SU-DHL-6 (cell line): ENCODE data around the gene COL6A3.

Experiments
- H2AFZ ChIP-seq: fragments of 200-600 bp; sonication (generic); 2 replicates; pipeline ENCODE4 v1.6.1; 2014; ENCODE audit warnings: low read depth, mild to moderate bottlenecking, moderate library complexity, mixed read lengths, antibody characterized with exemption, low read length; ENCODE audit not compliant: severe bottlenecking
- H3F3A ChIP-seq: fragments of 200-600 bp; shearing (Covaris generic); 2 replicates; pipeline ENCODE4 v1.6.0; 2016; ENCODE audit warnings: antibody characterized with exemption, mild to moderate bottlenecking; ENCODE audit not compliant: insufficient read depth
- H3K27ac ChIP-seq: fragments of 200-600 bp; sonication (generic); 2 replicates; pipeline ENCODE4 v1.5.1; 2016; ENCODE audit warnings: low read depth, mild to moderate bottlenecking, low read length, moderate library complexity, mixed read lengths
- H3K27me3 ChIP-seq: fragments of 200-600 bp; sonication (generic), shearing (Covaris generic); 2 replicates; pipeline ENCODE4 v1.6.0; 2014; ENCODE audit warnings: mild to moderate bottlenecking, low read length
- H3K36me3 ChIP-seq: fragments of 200-600 bp; sonication (generic); 2 replicates; pipeline ENCODE4 v1.6.1; 2014; ENCODE audit warnings: mild to moderate bottlenecking, low read length, mixed read lengths
- H3K4me2 ChIP-seq: fragments of 300-600, 200-600 bp; shearing (Covaris generic), sonication (generic); 2 replicates; pipeline ENCODE4 v1.6.0; 2014; ENCODE audit warnings: low read length, low read depth, mild to moderate bottlenecking; ENCODE audit not compliant: poor library complexity, severe bottlenecking
- H3K4me3 ChIP-seq: fragments of 200-600 bp; sonication (generic); 2 replicates; pipeline ENCODE4 v1.5.1; 2014; ENCODE audit warnings: antibody characterized with exemption, low read length, mild to moderate bottlenecking, mixed read lengths; ENCODE audit not compliant: insufficient read depth, poor library complexity, severe bottlenecking
- H3K79me2 ChIP-seq: fragments of 200-600 bp; sonication (generic); 2 replicates; pipeline ENCODE4 v1.6.1; 2014; ENCODE audit warnings: mild to moderate bottlenecking, low read length, moderate library complexity; ENCODE audit not compliant: insufficient read depth
- H3K9ac ChIP-seq: fragments of 200-600 bp; sonication (generic); 2 replicates; pipeline ENCODE4 v1.7.0; 2014; ENCODE audit warnings: mild to moderate bottlenecking, low read length
- H3K9me2 ChIP-seq: fragments of 200-600 bp; sonication (generic); replicated peaks from 2 replicates; pipeline ENCODE4 v1.6.1; 2014; ENCODE audit warnings: low read length; ENCODE audit not compliant: insufficient read depth
- H3K9me3 ChIP-seq: fragments of 200-600 bp; sonication (generic); 2 replicates; pipeline ENCODE4 v1.6.1; 2014; ENCODE audit warnings: low read length, mixed read lengths; ENCODE audit not compliant: insufficient read depth
- H4K20me1 ChIP-seq: fragments of 200-600 bp; sonication (generic); 2 replicates; pipeline ENCODE4 v1.6.1; 2014; ENCODE audit warnings: low read depth, mild to moderate bottlenecking, antibody characterized with exemption, low read length, moderate library complexity, mixed read lengths
- CTCF ChIP-seq: fragments of 200-600 bp; sonication (generic); IDR thresholded peaks from one replicate; pipeline ENCODE4 v1.5.1; 2017; ENCODE audit warnings: antibody characterized with exemption, mild to moderate bottlenecking, low read length, moderate library complexity; ENCODE audit not compliant: insufficient read depth, poor library complexity, severe bottlenecking
- EZH2phosphoT487 ChIP-seq: fragments of 200-600 bp; sonication (generic), shearing (Covaris generic); conservative IDR thresholded peaks from 2 replicates; pipeline ENCODE4 v1.6.1; 2018; ENCODE audit warnings: mild to moderate bottlenecking, antibody characterized with exemption, low read length, moderate library complexity, mixed read lengths

The COL6A3 gene

GRCh38 chr2:237364655-237365054 is 49.3 kb downstream of the COL6A3 start:
- no peaks in the 10 kb centered on the region for H3F3A ChIP-seq
- H2AFZ ChIP-seq = no peak overlapping the region
- TF ChIP-seq CTCF (no peak), EZH2phosphoT487 (no peak)
- no peak overlapping the region for H3K4me3 ChIP-seq
- no peaks in the 10 kb centered on the region for H3K36me3 ChIP-seq
- no peak overlapping the region for H3K27ac ChIP-seq
- no peaks in the 10 kb centered on the region for H3K9me2 ChIP-seq
- H3K79me2 ChIP-seq = no peaks in the 10 kb centered on the region
- no peak overlapping the region for H3K4me2 ChIP-seq
- H3K9ac ChIP-seq = no peak overlapping the region
- H4K20me1 ChIP-seq = no peaks in the 10 kb centered on the region
- no peaks in the 10 kb centered on the region for H3K27me3 ChIP-seq
- H3K9me3 ChIP-seq = no peaks in the 10 kb centered on the region

- no peak overlapping the region for H3K27ac ChIP-seq
- H3K27me3 ChIP-seq = no peaks in the 10 kb centered on the region
- H4K20me1 ChIP-seq = no peaks in the 10 kb centered on the region
- H3K9me2 ChIP-seq = no peaks in the 10 kb centered on the region
- no peak overlapping the region for H3K9ac ChIP-seq
- H3K79me2 ChIP-seq = no peaks in the 10 kb centered on the region
- H3K9me3 ChIP-seq = no peaks in the 10 kb centered on the region
- H3F3A ChIP-seq = no peaks in the 10 kb centered on the region
- TF ChIP-seq CTCF = no peak
- 0 out of 2 replicates have a peak, but pooled peaks have one; percentile 86 for TF ChIP-seq EZH2phosphoT487
- H3K36me3 ChIP-seq = no peaks in the 10 kb centered on the region
- H2AFZ ChIP-seq = no peak overlapping the region
- no peak overlapping the region for H3K4me3 ChIP-seq
- H3K4me2 ChIP-seq = no peak overlapping the region
These were observed 52.6 kb downstream of the COL6A3 start for GRCh38 chr2:237361194-237362004.

GRCh38 chr2:237359894-237360780 is 53.8 kb downstream of the COL6A3 start:
- Histone ChIP-seq H3K27ac (no peak overlapping the region), H2AFZ (no peak overlapping the region), H3K4me3 (no peak overlapping the region), H3K36me3 (no peaks in the 10 kb centered on the region), H4K20me1 (no peaks in the 10 kb centered on the region), H3K9me3 (no peaks in the 10 kb centered on the region), H3K27me3 (no peaks in the 10 kb centered on the region), H3K9ac (no peak overlapping the region), H3K4me2 (no peak overlapping the region), H3K9me2 (no peaks in the 10 kb centered on the region), H3K79me2 (no peaks in the 10 kb centered on the region), H3F3A (no peaks in the 10 kb centered on the region)
- TF ChIP-seq EZH2phosphoT487 (no peak), CTCF (no peak)
